ENCODE measurements around the gene MEGF10. TPM values are rescaled to one million over a fixed set of nuclear protein-coding genes. Genes with fewer than 3 reads are reported as not detected.

The MEGF10 gene
- total RNA-seq, 1 donor from 2014 or later: 0.32 TPM

DNA sequence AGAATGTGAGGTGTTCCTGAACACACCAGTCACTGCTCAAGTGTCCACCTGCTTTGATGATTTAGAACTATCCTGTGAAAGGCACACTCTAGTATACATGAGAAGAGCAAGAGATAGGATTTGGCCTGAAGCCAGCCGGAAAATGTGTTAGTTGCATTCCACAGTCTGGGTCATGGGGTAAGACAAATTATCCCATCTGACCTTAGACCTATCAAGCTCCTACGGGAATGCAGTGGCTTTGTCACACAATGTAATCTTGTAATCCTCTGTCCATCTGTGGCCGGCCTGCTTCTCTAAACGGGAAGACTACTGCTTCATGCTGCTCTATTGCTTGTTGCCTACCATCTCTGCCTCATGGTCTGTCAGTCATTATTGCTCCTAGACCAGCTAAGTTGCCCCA, 134.4 kb downstream of the MEGF10 start:
- intact Hi-C loops (cut with DNase I): no loop called here
- DNase-seq (ENCODE audit: low spot score): no peak

DNA sequence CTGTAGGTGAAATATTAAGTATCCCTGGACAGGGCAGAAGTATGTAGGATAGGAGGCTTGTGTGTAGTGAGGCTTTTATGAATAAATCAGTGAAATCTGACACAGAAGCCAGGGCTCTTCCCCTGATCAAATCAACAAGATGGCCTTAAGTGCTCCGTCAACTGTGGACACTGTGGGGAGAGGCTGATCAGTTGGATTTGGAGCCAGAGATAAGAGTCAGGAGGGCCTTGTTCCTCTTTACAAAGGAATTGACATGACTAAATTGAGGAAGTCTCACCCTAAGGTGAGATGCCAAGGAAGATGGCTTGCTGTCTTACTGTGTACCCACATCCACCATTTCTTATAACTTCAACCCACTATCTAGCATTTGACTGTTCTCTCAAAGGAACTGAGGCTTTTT, 135.3 kb downstream of the MEGF10 start:
- no peak for DNase-seq (ENCODE audit: low spot score)
- intact Hi-C loops (cut with DNase I): no loop called here

DNA sequence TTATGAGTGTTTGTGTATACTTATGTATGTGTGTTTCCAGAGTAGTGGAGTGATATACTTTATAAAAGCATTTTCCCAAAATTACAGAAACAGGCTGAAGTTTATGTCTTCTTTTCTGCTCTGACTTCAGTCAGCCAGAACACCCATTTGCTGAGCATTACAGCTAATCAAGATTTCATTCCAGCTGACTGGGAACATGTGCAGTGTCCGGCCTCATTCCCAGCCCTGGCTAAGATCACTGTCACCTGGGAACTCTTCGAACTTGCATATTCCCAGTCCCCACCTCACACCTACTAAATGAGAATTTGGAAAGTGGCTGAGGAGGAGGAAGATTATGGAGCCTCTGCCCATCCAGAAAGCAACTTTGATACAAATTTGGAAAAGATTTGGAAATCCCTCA, 136.1 kb downstream of the MEGF10 start:
- DNase-seq (ENCODE audit: low spot score): no peak

DNA sequence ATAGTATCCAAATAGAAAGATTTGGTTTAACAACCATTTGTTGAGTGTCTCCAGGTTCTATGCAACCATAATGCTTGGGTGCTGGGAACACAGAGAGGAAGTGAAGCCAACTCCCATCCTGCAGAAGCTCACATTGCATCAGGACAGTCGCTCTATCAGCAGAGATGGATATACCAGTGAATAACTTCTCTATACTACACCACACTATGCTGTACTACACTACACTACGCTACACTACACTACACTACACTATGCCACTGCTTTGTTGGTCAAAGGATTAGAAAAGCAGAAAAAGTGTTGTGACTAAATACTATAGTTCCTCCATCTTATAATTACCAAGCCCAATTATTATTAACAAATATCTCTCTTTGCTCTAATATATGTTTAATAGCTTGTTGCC, 137.7 kb downstream of the MEGF10 start:
- no peak for DNase-seq (ENCODE audit: low spot score)
- intact Hi-C loops (cut with DNase I): no loop called here

More for the DNA sequence above, 136.1 kb downstream of the MEGF10 start:
- intact Hi-C loops (cut with DNase I): no loop called here

DNA sequence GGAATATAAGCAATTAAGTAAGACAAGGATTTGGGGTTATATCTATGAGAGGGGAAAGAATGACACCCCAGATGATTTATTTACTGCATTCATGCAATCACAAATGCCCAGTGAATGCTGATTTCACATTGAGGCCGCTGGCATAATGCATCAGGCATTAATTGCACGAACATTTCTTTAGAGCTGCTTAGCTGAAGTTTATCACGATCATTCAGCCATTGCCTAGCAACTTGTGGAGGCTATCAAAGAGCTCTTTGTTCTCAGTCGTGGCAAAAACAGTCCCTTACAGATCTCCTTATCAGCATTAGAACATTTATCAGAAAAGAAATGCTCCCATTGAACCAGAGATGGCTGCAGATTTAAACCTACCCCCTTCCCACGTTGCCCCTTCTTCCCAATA, 138.2 kb downstream of the MEGF10 start:
- intact Hi-C loops (cut with DNase I): no loop called here
- DNase-seq (ENCODE audit: low spot score): no peak

DNA sequence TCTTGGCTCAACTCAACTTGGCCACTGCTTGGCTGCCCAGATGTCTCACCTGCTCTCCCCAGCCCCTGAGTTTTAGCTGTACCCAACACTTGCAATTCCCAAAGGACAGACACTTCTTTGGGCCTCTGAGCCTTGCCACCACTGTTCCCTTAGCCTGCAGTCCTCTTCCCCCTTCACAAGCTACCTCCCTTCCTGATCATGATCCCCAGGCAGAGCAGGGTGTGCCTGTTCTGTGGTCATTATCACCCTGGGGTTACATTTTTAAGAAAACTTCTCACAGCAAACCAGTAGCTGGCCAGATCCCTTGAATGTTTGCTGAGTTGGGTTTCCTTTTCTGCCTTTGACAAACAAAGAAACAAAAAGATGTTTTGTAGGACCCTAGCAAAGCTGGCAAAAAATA, 139.3 kb downstream of the MEGF10 start:
- intact Hi-C loops (cut with DNase I): no loop called here
- DNase-seq (ENCODE audit: low spot score): no peak

DNA sequence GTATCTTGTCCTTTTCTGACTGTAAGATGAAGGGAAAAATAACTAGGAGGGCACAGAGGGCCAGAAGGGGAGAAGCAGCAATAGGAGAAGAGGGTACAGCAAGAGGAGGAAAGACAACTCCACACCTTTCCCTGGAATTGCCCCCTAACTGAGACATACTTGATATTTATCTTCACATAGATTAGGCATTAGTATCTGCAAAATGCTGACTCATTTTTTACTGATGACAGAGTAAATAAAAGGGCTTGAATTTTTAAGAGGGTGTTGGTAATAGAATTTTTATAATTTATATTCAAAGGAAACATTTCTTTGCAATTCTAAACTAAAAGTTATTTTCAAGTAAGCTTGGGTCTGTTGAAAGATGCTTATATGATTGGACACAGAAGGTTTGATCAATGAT, 140.0 kb downstream of the MEGF10 start:
- DNase-seq (ENCODE audit: low spot score): no peak
- intact Hi-C loops (cut with DNase I): no loop called here

DNA sequence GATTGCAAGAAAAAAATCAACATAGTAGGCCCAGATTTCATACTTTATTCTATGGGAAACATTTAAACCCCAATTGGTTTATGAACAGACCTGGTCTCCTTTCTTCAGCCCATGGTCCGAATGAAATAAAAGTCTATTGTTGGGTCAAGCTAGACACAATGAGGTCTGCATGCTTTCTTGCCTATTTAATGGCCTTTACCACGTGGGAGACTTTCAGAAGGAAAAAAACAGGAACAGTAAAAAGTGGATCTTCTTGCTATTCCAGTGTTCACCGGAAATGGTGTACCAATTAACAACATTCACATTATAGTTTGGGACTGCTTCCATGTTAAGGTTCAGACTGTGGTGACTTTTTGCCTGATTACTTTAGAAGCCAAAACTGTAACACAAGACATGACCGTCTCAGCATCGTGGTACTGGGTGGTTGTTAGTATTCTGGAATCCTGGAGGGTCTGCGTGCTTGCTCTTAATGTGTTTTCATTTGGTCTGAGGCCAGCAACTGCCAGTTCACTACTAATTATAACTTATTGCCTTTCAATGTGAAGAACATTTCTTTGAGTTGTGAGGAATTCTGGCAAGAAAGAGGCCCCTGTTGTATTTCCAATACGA, 141.5 kb downstream of the MEGF10 start:
- DNase-seq (ENCODE audit: low spot score): no peak
- intact Hi-C loops (cut with DNase I): no loop called here

DNA sequence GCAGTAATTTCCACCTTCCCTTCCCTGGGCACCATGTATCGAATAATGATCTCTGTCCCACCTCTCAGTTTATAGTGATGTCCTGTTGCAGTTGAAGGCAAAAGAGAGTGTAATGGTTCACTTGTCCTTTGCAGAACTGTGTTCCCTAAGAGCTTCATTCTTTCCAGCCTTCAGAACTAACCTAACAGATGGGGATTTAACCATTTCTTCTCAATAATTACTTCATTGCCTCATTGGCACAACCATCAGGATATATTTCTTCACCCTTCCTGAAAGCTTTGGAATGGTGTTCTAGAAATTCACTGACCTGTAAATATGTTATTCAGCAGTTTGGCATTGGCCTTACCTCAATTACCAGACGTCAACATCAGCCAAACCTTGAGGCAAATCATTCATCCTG, 142.9 kb downstream of the MEGF10 start:
- no peak for DNase-seq (ENCODE audit: low spot score)
- intact Hi-C loops (cut with DNase I): no loop called here

DNA sequence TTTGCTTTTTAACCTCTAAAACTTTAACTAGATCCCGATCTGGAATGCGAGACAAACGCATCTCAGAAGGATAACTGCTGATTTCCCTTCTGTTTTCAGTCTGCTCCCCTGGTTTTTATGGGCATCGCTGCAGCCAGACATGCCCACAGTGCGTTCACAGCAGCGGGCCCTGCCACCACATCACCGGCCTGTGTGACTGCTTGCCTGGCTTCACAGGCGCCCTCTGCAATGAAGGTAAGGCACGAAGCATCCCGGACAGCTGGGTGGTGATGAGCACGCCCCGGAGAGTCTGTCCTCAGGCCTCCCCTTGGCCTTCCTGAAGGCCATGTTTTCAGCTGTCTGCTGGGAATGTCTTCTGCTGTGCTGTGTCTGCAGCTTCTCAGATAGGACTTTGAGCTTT, 144.0 kb downstream of the MEGF10 start:
- DNase-seq (ENCODE audit: low spot score): no peak
- intact Hi-C loops (cut with DNase I): no loop called here

DNA sequence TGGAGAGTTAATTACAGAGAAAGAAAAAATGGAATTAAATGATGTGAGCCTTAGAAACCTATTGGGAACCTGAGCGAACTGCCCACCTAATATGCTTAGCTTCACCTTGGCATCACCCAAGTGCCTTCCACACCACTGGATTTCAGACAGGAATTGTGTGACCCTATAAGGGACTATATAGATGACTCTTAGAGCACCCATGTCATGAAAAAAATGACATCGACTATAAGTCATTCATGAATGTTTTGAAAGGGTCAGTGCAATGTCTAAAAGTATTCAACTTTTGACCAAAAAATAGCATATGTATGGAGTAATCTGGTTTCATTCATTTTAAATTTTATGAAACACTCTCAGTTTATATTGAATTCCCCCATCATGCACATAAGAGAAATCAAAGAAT, 145.2 kb downstream of the MEGF10 start:
- DNase-seq (ENCODE audit: low spot score): no peak
- intact Hi-C loops (cut with DNase I): no loop called here

DNA sequence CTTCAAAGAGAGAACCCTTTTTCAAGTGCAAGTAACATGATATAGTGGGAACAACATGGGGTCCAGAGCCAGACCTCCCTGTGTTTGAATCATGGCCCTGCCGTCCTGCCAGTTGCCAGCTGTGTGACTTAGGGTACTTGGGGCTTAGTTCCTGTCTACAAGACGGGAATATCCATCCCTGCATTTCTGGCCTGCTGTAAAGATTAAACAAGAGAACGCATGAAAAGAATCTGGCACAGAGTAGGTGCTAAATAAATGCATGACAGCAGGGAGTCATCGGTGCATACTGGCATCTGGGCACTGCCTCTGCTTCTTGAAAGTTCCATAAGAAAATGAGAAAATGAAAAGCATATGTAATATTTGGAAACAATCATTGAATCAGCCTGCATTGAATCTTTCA, 149.0 kb downstream of the MEGF10 start:
- no peak for DNase-seq (ENCODE audit: low spot score)
- intact Hi-C loops (cut with DNase I): loop anchor here (10.0 kb wide), 1 partner anchor 145 kb away; the partner anchor contains the start of gene MEGF10

DNA sequence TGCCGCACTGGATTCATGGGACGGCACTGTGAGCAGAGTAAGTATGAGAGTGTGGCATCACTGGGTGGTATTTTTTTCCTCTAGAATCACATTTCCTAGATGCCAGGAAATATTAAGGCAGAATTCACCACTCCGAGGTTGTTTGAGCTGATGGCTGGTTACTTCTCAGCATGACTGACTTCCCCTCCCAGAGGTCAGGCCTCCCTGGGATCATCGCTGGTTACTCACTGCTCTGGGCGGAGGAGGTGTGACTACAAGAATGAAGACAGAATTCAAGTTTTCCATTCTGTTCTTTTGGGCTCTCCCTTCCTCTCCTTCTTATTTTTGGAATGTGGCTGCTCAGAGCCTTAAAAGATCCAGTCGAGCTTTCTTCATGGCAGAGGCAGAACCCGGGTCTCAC, 150.2 kb downstream of the MEGF10 start:
- no peak for DNase-seq (ENCODE audit: low spot score)
- intact Hi-C loops (cut with DNase I): loop anchor here (10.0 kb wide), 1 partner anchor 146 kb away; the partner anchor contains the start of gene MEGF10

DNA sequence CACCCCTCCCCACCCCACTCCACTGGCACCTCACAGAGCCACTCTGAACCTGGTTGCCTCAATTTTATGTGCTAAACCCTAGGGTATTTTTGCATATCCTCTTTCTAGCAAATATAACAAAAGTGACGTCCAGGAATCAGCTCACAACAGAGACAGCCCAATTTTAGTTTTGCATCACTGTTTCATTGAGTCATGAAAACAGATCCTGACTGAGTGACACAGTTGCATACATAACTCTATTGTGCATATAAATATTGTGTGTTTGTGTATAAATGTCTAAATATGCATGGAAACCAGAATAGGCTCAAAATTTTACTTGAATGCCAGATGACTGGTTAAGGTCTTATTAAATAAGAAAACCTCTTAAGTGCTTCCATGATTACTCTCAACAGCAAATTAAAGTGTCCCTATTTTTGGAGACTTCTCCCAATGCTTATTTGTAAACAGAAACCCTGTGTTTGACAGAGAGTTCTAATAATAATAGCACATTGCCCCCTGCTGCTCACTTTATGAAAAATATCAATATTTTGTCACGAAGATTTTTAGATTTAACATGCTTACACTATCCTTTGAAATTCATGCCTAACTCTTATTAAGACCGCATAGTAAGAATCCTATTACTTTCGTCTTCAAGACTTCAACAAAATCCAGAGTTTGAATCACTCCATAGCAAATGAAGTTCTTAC, 151.3 kb downstream of the MEGF10 start:
- DNase-seq (ENCODE audit: low spot score): no peak
- intact Hi-C loops (cut with DNase I): loop anchor here (10.0 kb wide), 1 partner anchor 147 kb away; the partner anchor contains the start of gene MEGF10

DNA sequence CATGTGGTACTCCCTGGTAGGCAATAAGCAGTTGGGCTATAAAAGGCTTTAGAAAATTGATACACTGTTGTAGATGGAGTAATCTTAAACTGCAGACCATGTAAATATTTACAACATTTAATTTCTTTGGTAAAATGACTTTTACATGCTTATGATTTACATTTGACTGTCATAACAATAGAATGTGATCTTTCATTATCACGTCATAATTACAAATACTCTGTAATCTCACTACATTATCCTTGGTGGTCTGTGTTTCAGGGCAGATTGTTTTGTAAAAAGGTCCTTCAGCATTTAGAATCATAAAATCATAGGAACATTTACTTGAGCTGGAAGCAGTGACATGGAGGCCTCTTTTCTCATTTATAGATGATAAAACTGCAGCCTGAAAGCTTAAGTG, 153.6 kb downstream of the MEGF10 start:
- intact Hi-C loops (cut with DNase I): loop anchor here (10.0 kb wide), 1 partner anchor 149 kb away; the partner anchor contains the start of gene MEGF10
- no peak for DNase-seq (ENCODE audit: low spot score)

DNA sequence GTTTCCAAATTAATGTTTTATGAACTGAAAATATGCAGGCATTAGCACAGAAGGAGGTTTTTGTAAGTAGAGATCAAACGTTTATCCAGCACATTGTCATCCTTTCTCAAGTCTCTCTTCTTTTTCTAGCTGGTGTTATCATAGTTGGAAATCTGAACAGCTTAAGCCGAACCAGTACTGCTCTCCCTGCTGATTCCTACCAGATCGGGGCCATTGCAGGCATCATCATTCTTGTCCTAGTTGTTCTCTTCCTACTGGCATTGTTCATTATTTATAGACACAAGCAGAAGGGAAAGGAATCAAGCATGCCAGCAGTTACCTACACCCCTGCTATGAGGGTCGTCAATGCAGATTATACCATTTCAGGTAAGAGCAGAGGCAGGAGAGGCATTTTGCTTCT, 154.7 kb downstream of the MEGF10 start:
- intact Hi-C loops (cut with DNase I): loop anchor here (10.0 kb wide), 1 partner anchor 151 kb away; the partner anchor contains the start of gene MEGF10

DNA sequence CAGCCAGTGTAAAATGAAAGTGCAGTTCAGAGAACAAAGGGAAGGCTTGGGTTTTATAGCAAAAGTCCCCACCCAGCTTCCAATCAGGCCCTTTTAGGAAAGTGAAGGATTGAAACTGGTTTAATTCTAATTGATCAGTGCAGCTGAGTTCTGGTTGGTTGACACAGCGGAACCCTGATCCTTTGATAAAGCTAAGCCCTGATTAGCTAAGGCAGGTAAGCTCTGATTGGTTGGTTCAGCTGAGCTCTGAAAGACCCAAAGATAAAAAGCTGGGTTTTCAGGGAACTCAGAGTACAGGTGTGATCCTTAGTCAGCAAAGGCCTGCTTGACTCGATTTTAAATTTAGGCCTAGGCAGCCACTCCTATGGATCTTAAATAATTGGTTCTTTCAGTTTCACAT, 156.0 kb downstream of the MEGF10 start:
- DNase-seq (ENCODE audit: low spot score): no peak
- intact Hi-C loops (cut with DNase I): loop anchor here (10.0 kb wide), 1 partner anchor 152 kb away; the partner anchor contains the start of gene MEGF10

More for the DNA sequence above, 154.7 kb downstream of the MEGF10 start:
- no peak for DNase-seq (ENCODE audit: low spot score)

DNA sequence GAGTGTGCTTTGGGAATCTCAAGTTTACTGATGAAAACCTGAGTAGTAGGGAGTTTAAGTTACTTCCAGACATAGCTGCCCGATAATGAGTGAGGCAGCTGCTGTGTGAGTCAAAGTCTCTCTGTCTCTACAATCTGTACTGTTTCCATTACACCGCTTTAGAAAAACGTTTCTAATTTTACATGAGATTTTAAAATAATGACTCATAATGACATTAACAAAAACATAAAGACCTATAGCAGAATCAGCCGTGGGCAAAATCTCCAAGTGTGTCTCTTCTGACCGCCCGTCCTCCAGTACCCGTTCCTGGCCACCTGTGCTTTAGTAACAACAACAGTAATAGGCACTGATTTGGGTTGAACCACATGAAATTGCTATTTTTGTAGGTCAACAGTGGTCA, 157.2 kb downstream of the MEGF10 start:
- DNase-seq (ENCODE audit: low spot score): no peak
- intact Hi-C loops (cut with DNase I): loop anchor here (10.0 kb wide), 1 partner anchor 153 kb away; the partner anchor contains the start of gene MEGF10

DNA sequence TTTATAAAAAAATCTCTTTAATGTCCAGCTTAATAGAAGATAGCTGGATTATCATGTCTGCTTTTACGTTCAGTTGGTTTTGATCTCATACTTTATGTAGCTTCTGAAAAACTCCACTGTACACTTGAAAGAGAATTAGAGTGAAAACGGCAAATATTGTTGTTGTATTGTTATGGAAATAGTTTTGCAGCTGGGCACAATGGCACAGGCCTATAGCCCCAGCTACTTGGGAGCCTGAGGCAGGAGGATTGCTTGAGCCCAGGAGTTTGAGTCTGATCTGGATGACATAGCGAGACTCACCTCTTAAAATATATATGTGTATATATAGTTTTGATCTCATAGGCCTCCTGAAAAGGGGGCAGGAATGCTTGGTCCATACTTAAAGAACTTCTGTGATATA, 159.4 kb downstream of the MEGF10 start:
- intact Hi-C loops (cut with DNase I): no loop called here
- DNase-seq (ENCODE audit: low spot score): no peak

DNA sequence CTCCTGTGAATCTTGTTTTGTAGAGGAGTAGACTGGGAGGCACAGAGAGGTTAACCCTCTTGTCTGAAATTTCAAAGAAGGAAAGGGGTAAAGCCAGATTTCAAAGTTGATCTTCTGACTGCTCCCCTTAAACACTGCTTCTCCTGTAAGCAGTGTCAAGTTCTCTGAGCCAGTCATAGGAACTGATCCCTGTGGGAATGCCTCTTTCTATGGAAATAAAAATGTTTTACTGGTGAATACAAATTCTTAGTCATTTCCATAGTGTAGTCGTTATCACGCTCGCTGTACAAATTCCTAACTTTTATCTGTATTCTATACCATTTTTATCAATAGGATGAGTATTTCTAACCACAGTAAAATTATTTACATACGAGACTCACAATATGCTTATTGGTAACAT, 160.5 kb downstream of the MEGF10 start:
- intact Hi-C loops (cut with DNase I): no loop called here

DNA sequence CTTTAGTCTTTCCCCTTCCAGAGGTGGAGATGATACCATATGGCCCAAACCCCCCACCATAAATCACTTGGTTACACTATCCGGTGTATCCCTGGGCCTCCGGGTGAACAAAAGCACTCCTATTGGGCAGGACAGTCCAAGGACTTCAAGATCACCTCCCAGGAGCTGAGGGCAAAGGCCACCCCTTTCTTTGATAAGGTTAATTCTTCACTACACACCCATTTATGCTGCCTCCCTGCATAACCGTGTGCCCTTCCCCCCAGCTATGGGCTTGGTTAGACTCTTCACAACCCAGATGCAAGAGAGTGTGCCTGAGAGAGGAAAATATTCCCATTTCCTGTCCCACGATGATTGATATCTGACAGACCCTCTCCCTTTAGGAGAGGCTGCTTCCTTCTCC, 162.0 kb downstream of the MEGF10 start:
- intact Hi-C loops (cut with DNase I): no loop called here
- DNase-seq (ENCODE audit: low spot score): no peak

More for the DNA sequence above, 160.5 kb downstream of the MEGF10 start:
- no peak for DNase-seq (ENCODE audit: low spot score)
